SK-N-SH treated with all-trans-retinoic acid at 6 μM for 48 hours (cell line): ENCODE measurements around the gene BEND6.
A peak's percentile ranks its signal among the peaks of the same experiment; 100 is the strongest.
"Not testable (repeated sequence)": the region's sequence is repeated elsewhere in the genome, so short reads cannot be mapped to it uniquely, and the experiment has no call there.

Experiments
- ATAC-seq: fragments of 200-7000 bp; cut with Tn5 transposase; 3 replicates; pipeline ENCODE4 v1.9.1; 2020; ENCODE audit warnings: mild to moderate bottlenecking, moderate library complexity
- ARNTL ChIP-seq: fragments of 450-650 bp; formaldehyde crosslinking; IDR thresholded peaks from 2 replicates; pipeline ENCODE4 v1.5.0; 2020; ENCODE audit warnings: low read depth, mild to moderate bottlenecking, moderate library complexity, borderline replicate concordance
- CREB5 ChIP-seq: fragments of 250-450 bp; sonication (Bioruptor Pico); IDR thresholded peaks from 2 replicates; pipeline ENCODE4 v1.5.1; 2020; ENCODE audit warnings: low read depth, mild to moderate bottlenecking, moderate library complexity
- CSDC2 ChIP-seq: fragments of 250-450 bp; sonication (Bioruptor Pico); IDR thresholded peaks from 2 replicates; pipeline ENCODE4 v1.5.0; 2020; ENCODE audit warnings: mild to moderate bottlenecking, moderate library complexity
- CSRNP3 ChIP-seq: fragments of 250-450 bp; sonication (Bioruptor Pico); IDR thresholded peaks from 2 replicates; pipeline ENCODE4 v1.5.1; 2021; ENCODE audit warnings: mild to moderate bottlenecking, moderate library complexity
- OSR1 ChIP-seq: fragments of 250-450 bp; sonication (Bioruptor Pico); IDR thresholded peaks from 2 replicates; pipeline ENCODE4 v1.8.0; 2022; ENCODE audit warnings: moderate library complexity, mild to moderate bottlenecking, inconsistent platforms
- PATZ1 ChIP-seq: fragments of 250-450 bp; sonication (Bioruptor Pico); IDR thresholded peaks from 2 replicates; pipeline ENCODE4 v1.8.0; 2020; ENCODE audit warnings: mild to moderate bottlenecking, moderate library complexity, borderline replicate concordance
- POU6F1 ChIP-seq: fragments of 250-450 bp; sonication (Bioruptor Pico); IDR thresholded peaks from 2 replicates; pipeline ENCODE4 v1.8.0; 2021; ENCODE audit warnings: low read depth, mild to moderate bottlenecking, moderate library complexity, borderline replicate concordance
- RARB ChIP-seq: fragments of 250-450 bp; sonication (Bioruptor Pico); IDR thresholded peaks from 2 replicates; pipeline ENCODE4 v1.8.0; 2021; ENCODE audit warnings: mild to moderate bottlenecking, moderate library complexity
- SNAI2 ChIP-seq: fragments of 250-450 bp; sonication (Bioruptor Pico); IDR thresholded peaks from 2 replicates; pipeline ENCODE4 v1.5.0; 2020; ENCODE audit warnings: mild to moderate bottlenecking, moderate library complexity
- TCF4 ChIP-seq: fragments of 250-450 bp; sonication (Bioruptor Pico); IDR thresholded peaks from 2 replicates; pipeline ENCODE4 v1.8.0; 2021; ENCODE audit warnings: mild to moderate bottlenecking, moderate library complexity, borderline replicate concordance
- TSHZ2 ChIP-seq: fragments of 250-450 bp; sonication (Bioruptor Pico); IDR thresholded peaks from 2 replicates; pipeline ENCODE4 v1.5.0; 2020; ENCODE audit warnings: mild to moderate bottlenecking, moderate library complexity
- ZFP3 ChIP-seq: fragments of 250-450 bp; sonication (Bioruptor Pico); IDR thresholded peaks from 2 replicates; pipeline ENCODE4 v1.5.0; 2020; ENCODE audit warnings: mild to moderate bottlenecking, moderate library complexity
- ZFP30 ChIP-seq: fragments of 450-650 bp; formaldehyde crosslinking; IDR thresholded peaks from 2 replicates; pipeline ENCODE4 v1.5.0; 2022; ENCODE audit warnings: mild to moderate bottlenecking, moderate library complexity
- ZNF565 ChIP-seq: fragments of 450-650 bp; formaldehyde crosslinking; conservative IDR thresholded peaks from 2 replicates; pipeline ENCODE4 v1.5.0; 2020; ENCODE audit warnings: low read depth, mild to moderate bottlenecking, moderate library complexity
- ZNF70 ChIP-seq: fragments of 450-650 bp; formaldehyde crosslinking; IDR thresholded peaks from 2 replicates; pipeline ENCODE4 v1.5.0; 2020; ENCODE audit warnings: mild to moderate bottlenecking, moderate library complexity
- ZNF8 ChIP-seq: fragments of 450-650 bp; formaldehyde crosslinking; IDR thresholded peaks from 2 replicates; pipeline ENCODE4 v1.5.0; 2020; ENCODE audit warnings: mild to moderate bottlenecking, moderate library complexity

The BEND6 gene

GRCh38 chr6:57040011-57040410 is 85.1 kb downstream of the BEND6 start:
- no peak for TF ChIP-seq ZNF8 (CRISPR knock-in tag)
- no peak for TF ChIP-seq ZNF70 (CRISPR knock-in tag)
- no peak for TF ChIP-seq CSRNP3 (CRISPR knock-in tag)
- TF ChIP-seq CREB5: no peak
- TF ChIP-seq CSDC2 (CRISPR knock-in tag): no peak
- TF ChIP-seq TCF4 (CRISPR knock-in tag): no peak
- no peak for TF ChIP-seq SNAI2 (CRISPR knock-in tag)
- TF ChIP-seq ZNF565: no peak
- no peak for TF ChIP-seq ZFP3 (CRISPR knock-in tag)
- ATAC-seq: peak; percentile 78

GRCh38 chr6:57044061-57044460 is 89.2 kb downstream of the BEND6 start:
- not testable (repeated sequence) for ATAC-seq

- ATAC-seq: no peak
- TF ChIP-seq ZFP30 (CRISPR knock-in tag) (no peak), ARNTL (no peak), TCF4 (CRISPR knock-in tag) (no peak), SNAI2 (CRISPR knock-in tag) (no peak), RARB (CRISPR knock-in tag) (no peak), ZNF565 (no peak), TSHZ2 (no peak), PATZ1 (CRISPR knock-in tag) (no peak), ZFP3 (CRISPR knock-in tag) (no peak), OSR1 (CRISPR knock-in tag) (no peak), POU6F1 (CRISPR knock-in tag) (no peak)
Measured at GRCh38 chr6:57044568-57044967, 89.7 kb downstream of the BEND6 start.

GRCh38 chr6:57046332-57047256 is 91.7 kb downstream of the BEND6 start, which contains the start of gene KIAA1586:
Gene KIAA1586 (plus strand): TSS chr6:57046693. CDS start chr6:57046756, 63 bp downstream.
- TF ChIP-seq TSHZ2: peak; percentile 35; the same call in 1 of the 2 replicates
- ATAC-seq: peak; percentile 99

- ATAC-seq: peak; percentile 29
Measured at GRCh38 chr6:57047257-57047585, 92.3 kb downstream of the BEND6 start.

GRCh38 chr6:57047859-57048258 is 93.0 kb downstream of the BEND6 start:
- not testable (repeated sequence) for ATAC-seq
